Measurements from ENCODE around the gene SASH1. TPM values are rescaled to one million over a fixed set of nuclear protein-coding genes. Genes with fewer than 3 reads are reported as not detected.

The SASH1 gene
- total and polyA plus RNA-seq, 2 of the 8 experiments (the other 6 are each of a cell fraction or from before 2014, with no cell fraction given) = 6.0 to 20.2 TPM

- Histone ChIP-seq H4K8ac (ENCODE audit: extremely low read depth, insufficient read depth, low read length) (no peak overlapping the region), H2BK15ac (ENCODE audit: low read length) (no peak overlapping the region), H2BK5ac (ENCODE audit: low read depth, low read length) (no peak overlapping the region), H3K27ac (ENCODE audit: low read depth, low read length) (no peak overlapping the region), H3K4me3 (ENCODE audit: extremely low read depth in 1 of 4, insufficient read depth in 2 of 4, low read depth in 3 of 4, low read length in 4 of 4) (no peak overlapping the region), H3K56ac (replicated peaks; ENCODE audit: insufficient read length, low read depth, low read length) (no peak overlapping the region), H3K23ac (ENCODE audit: insufficient read length) (no peak overlapping the region), H4K91ac (replicated peaks; ENCODE audit: insufficient read length, low read length) (no peak overlapping the region), H3K4ac (replicated peaks; ENCODE audit: insufficient read length, low read depth, low read length) (no peak overlapping the region), H3K4me1 (replicated peaks in 1 of 4; ENCODE audit: control insufficient read depth in 3 of 4, insufficient read depth in 4 of 4, low read length in 3 of 4) (0 out of 7 replicates have a peak, but pooled peaks cover 0 to 3% (median 0%) of the 10 kb centered on the region in 4 experiments), H4K20me1 (replicated peaks in 1 of 2; ENCODE audit: control insufficient read depth in 1 of 2, insufficient read depth in 2 of 2, low read length in 2 of 2) (peaks cover 0 to 5% of the 10 kb centered on the region in 2 experiments), H3K36me3 (ENCODE audit: control insufficient read depth in 2 of 4, insufficient read depth in 4 of 4, low read length in 3 of 4) (no peaks in the 10 kb centered on the region), H2AK5ac (ENCODE audit: low read depth, low read length) (no peak overlapping the region), H3K9ac (replicated peaks in 1 of 4; ENCODE audit: extremely low read depth in 1 of 4, low read depth in 3 of 4, low read length in 3 of 4) (no peak overlapping the region), H2BK12ac (ENCODE audit: low read depth, low read length) (no peak overlapping the region), H3K79me2 (ENCODE audit: control insufficient read depth in 1 of 2, insufficient read depth in 2 of 2, low read length in 2 of 2) (peaks cover 0 to 4% of the 10 kb centered on the region in 2 experiments; a peak in 1 of 4 replicates), H3K79me1 (ENCODE audit: low read depth, low read length) (no peaks in the 10 kb centered on the region), H3K14ac (ENCODE audit: insufficient read length) (no peak overlapping the region), H2BK20ac (ENCODE audit: low read length) (no peak overlapping the region), H2AFZ (ENCODE audit: low read length) (no peak overlapping the region), H4K5ac (ENCODE audit: insufficient read length, low read depth, low read length) (no peak overlapping the region), H3K27me3 (replicated peaks in 1 of 4; ENCODE audit: control insufficient read depth in 3 of 4, extremely low read depth in 1 of 4, insufficient read depth in 3 of 4, low read length in 3 of 4) (no peaks in the 10 kb centered on the region), H3K9me3 (ENCODE audit: insufficient read depth in 2 of 2, low read depth in 1 of 2, low read length in 1 of 2) (no peaks in the 10 kb centered on the region), H3K23me2 (ENCODE audit: low read depth, low read length) (no peaks in the 10 kb centered on the region), H3K4me2 (ENCODE audit: insufficient read depth in 1 of 2, low read depth in 2 of 2, low read length in 2 of 2) (no peak overlapping the region), H3K18ac (ENCODE audit: extremely low read depth, low read length) (no peak overlapping the region), H2BK120ac (replicated peaks; ENCODE audit: low read depth, low read length) (no peak overlapping the region)
- DNase-seq (ENCODE audit: low read depth in 1 of 2, low spot score in 2 of 2) (no peak), FAIRE-seq (no peak)
- no peak for TF ChIP-seq POLR2A (IDR thresholded peaks at IDR 0.05; ENCODE audit: control extremely low read depth in 1 of 2, low read depth in 2 of 2, low read length in 2 of 2)
- TF ChIP-seq EZH2 (IDR thresholded peaks at IDR 0.05; ENCODE audit: low read depth, low read length, severe bottlenecking) = no peak
- no peak for TF ChIP-seq PHF8 (conservative IDR thresholded peaks at IDR 0.05; ENCODE audit: low read depth, low read length)
- POLR2A ChIA-PET (ENCODE audit: partially characterized antibody) = interaction anchor here (1.1 kb wide), 1 partner anchor 11 kb away, joined by 3 read pairs; no protein-coding TSS in a partner anchor
- WGBS, 2 experiments (ENCODE audit: extremely low coverage in 1 of 2, insufficient coverage in 1 of 2, insufficient read length in 1 of 2, insufficient replicate concordance in 2 of 2, low coverage in 1 of 2, low lambda C conversion rate in 2 of 2, missing lambda C conversion rate in 1 of 2) = 89 to 100% methylated on average over 1 to 8 of the region's 9 CpGs
- CTCF ChIA-PET (ENCODE audit: partially characterized antibody) = interaction anchor here (1.0 kb wide), 1 partner anchor 40 kb away, joined by 3 read pairs; no protein-coding TSS in a partner anchor
These were observed 81.1 kb downstream of the SASH1 start for GRCh38 chr6:148423601-148424270.

All from H1 (cell line).